ENCODE measurements around the gene ATP13A5.

- TF ChIP-seq CTCF (conservative IDR thresholded peaks at IDR 0.05; ENCODE audit: low read depth, low read length) = no peak
- TF ChIP-seq EZH2 (IDR thresholded peaks at IDR 0.05; ENCODE audit: borderline replicate concordance, low read depth, low read length, poor library complexity, severe bottlenecking) = no peak
Observed at GRCh38 chr3:193407112-193407511, 28.6 kb upstream of the ATP13A5 start.
